CD14-positive monocyte (primary cell): ENCODE measurements around the gene PAK2. TPM values are rescaled to one million over a fixed set of nuclear protein-coding genes. Genes with fewer than 3 reads are reported as not detected.

Experiments
- DNase-seq, 3 donors: peaks; one replicate each; pipeline ENCODE4 v3.0.0-alpha.2; 2011 to 2022
- H2AFZ ChIP-seq: 2 replicates; pipeline ENCODE4 v1.6.0; 2012; ENCODE audit warnings: mild to moderate bottlenecking, low read depth, low read length, inconsistent platforms; ENCODE audit not compliant: insufficient read depth, poor library complexity, severe bottlenecking
- H3K27ac ChIP-seq, 2 donors: 1 replicate in 1 of 2; 2 replicates in 1 of 2; pipeline ENCODE4 v1.5.1; 2012 to 2013; ENCODE audit warnings: low read length in 2 of 2, control low read depth in 1 of 2, inconsistent platforms in 1 of 2, low read depth in 1 of 2, mild to moderate bottlenecking in 1 of 2
- H3K27me3 ChIP-seq, 2 donors: one replicate each; pipeline versions ENCODE4 v1.6.0 to v1.6.1; 2011 to 2013; ENCODE audit warnings: low read length in 2 of 2; ENCODE audit not compliant: control insufficient read depth in 2 of 2, insufficient read depth in 2 of 2
- H3K36me3 ChIP-seq, 2 donors: replicated peaks in 1 of 2; 1 replicate in 1 of 2; 2 replicates in 1 of 2; pipeline versions ENCODE4 v1.5.1 to v1.6.1; 2012 to 2013; ENCODE audit warnings: low read length in 2 of 2, control low read depth in 1 of 2, inconsistent platforms in 1 of 2, mild to moderate bottlenecking in 1 of 2; ENCODE audit not compliant: insufficient read depth in 2 of 2, control insufficient read depth in 1 of 2
- H3K4me1 ChIP-seq, 2 donors: 1 replicate in 1 of 2; 2 replicates in 1 of 2; pipeline versions ENCODE4 v1.5.1 to v1.6.1; 2012 to 2013; ENCODE audit warnings: low read length in 2 of 2, control low read depth in 1 of 2, inconsistent platforms in 1 of 2, mild to moderate bottlenecking in 1 of 2, moderate library complexity in 1 of 2; ENCODE audit not compliant: insufficient read depth in 2 of 2, control insufficient read depth in 1 of 2
- H3K4me2 ChIP-seq: replicated peaks from 2 replicates; pipeline ENCODE3; 2012; ENCODE audit warnings: low read length, moderate library complexity, mild to moderate bottlenecking; ENCODE audit not compliant: poor library complexity, severe bottlenecking; ENCODE audit errors: extremely low read depth
- H3K4me3 ChIP-seq, 3 experiments: fragments of 200-600 bp in 1 of 3; sonication (generic) in 1 of 3; replicated peaks in 1 of 3; 1 replicate in 2 of 3; 2 replicates in 1 of 3; pipeline ENCODE4 v1.5.1; 2011 to 2013; ENCODE audit warnings: low read length in 3 of 3, mild to moderate bottlenecking in 3 of 3, control low read depth in 2 of 3, low read depth in 2 of 3, inconsistent platforms in 1 of 3, moderate library complexity in 1 of 3
- H3K79me2 ChIP-seq: 2 replicates; pipeline ENCODE4 v1.6.0; 2012; ENCODE audit warnings: mild to moderate bottlenecking, control low read depth, inconsistent platforms, low read length, moderate library complexity; ENCODE audit not compliant: insufficient read depth
- H3K9ac ChIP-seq: 2 replicates; pipeline ENCODE4 v1.6.0; 2017; ENCODE audit warnings: low read length, mild to moderate bottlenecking; ENCODE audit not compliant: insufficient read depth, poor library complexity, severe bottlenecking
- H3K9me3 ChIP-seq, 2 donors: replicated peaks in 1 of 2; 1 replicate in 1 of 2; 2 replicates in 1 of 2; pipeline versions ENCODE4 v1.5.1 to v1.6.1; 2012 to 2013; ENCODE audit warnings: low read length in 2 of 2, control low read depth in 1 of 2; ENCODE audit not compliant: control insufficient read depth in 1 of 2, insufficient read depth in 1 of 2
- H4K20me1 ChIP-seq: 2 replicates; pipeline ENCODE4 v1.6.0; 2012; ENCODE audit warnings: mild to moderate bottlenecking, low read length, control low read depth, moderate library complexity; ENCODE audit not compliant: insufficient read depth
- H3K27ac Mint-ChIP-seq, 7 donors: one replicate each; pipeline ENCODE4 v1.8.0; 2020; ENCODE audit warnings: mild to moderate bottlenecking in 7 of 7, mixed read lengths in 7 of 7, moderate library complexity in 6 of 7, inconsistent platforms in 2 of 7
- H3K27me3 Mint-ChIP-seq, 3 donors: one replicate each; pipeline ENCODE4 v1.8.0; 2021 to 2022; ENCODE audit warnings: low read depth in 3 of 3, mild to moderate bottlenecking in 3 of 3, mixed read lengths in 3 of 3, moderate library complexity in 3 of 3, inconsistent platforms in 1 of 3
- H3K36me3 Mint-ChIP-seq, 2 donors: one replicate each; pipeline ENCODE4 v1.8.0; 2020; ENCODE audit warnings: mixed read lengths in 2 of 2, inconsistent platforms in 1 of 2, mild to moderate bottlenecking in 1 of 2
- H3K4me1 Mint-ChIP-seq: one replicate; pipeline ENCODE4 v1.8.0; 2020; ENCODE audit warnings: mild to moderate bottlenecking, mixed read lengths
- H3K4me3 Mint-ChIP-seq, 2 donors: one replicate each; pipeline ENCODE4 v1.8.0; 2020; ENCODE audit warnings: mild to moderate bottlenecking in 2 of 2, mixed read lengths in 2 of 2, moderate library complexity in 1 of 2
- H3K9me3 Mint-ChIP-seq, 7 donors: one replicate each; pipeline ENCODE4 v1.8.0; 2020 to 2022; ENCODE audit warnings: mixed read lengths in 7 of 7, mild to moderate bottlenecking in 6 of 7, moderate library complexity in 6 of 7, inconsistent platforms in 2 of 7
- CTCF ChIP-seq: fragments of 200-600 bp; IDR thresholded peaks from one replicate; pipeline ENCODE4 v1.8.0; 2022; ENCODE audit warnings: antibody characterized with exemption, mild to moderate bottlenecking
- WGBS: methylation state at CpG from one replicate; pipeline ENCODE4 v1.1.5; 2013; ENCODE audit warnings: missing lambda C conversion rate; ENCODE audit not compliant: insufficient coverage; 5-methylcytosine and 5-hydroxymethylcytosine counted together
- intact Hi-C, 2 donors: fragments of 100-400 bp; cut with micrococcal nuclease; formaldehyde crosslinking; loops; one replicate each; pipeline versions ENCODE4 v1.15.0 to v1.15.1; 2023
- polyA plus RNA-seq, 3 donors: library from polyadenylated mRNA; depleted of rRNA in 1 of 3; unstranded in 2 of 3; stranded (reverse) in 1 of 3; fragments of 300-500 nt in 2 of 3; fragments of >200 nt in 1 of 3; fragmentation: Illumina TruSeq in 2 of 3; gene quantifications; 1 replicate in 2 of 3; 2 replicates in 1 of 3; pipeline ENCODE4 v1.2.3, GENCODE V29; 2012 to 2021

Gene PAK2
- polyA plus RNA-seq, 3 donors = 32.4 to 44.2 (median 33.2) TPM

- Histone ChIP-seq H4K20me1 (peaks cover 100% of the 10 kb centered on the region), H3K9me3 (peaks cover 6 to 10% of the 10 kb centered on the region in 2 donors), H3K79me2 (peaks cover 100% of the 10 kb centered on the region), H3K4me3 (no peak overlapping the region), H3K27me3 (no peaks in the 10 kb centered on the region), H3K4me1 (no peaks in the 10 kb centered on the region), H3K27ac (peak overlapping the region in 1 of 2 donors; percentile 21), H3K36me3 (peaks cover 15 to 37% of the 10 kb centered on the region in 2 donors), H3K4me2 (no peak overlapping the region), H3K9ac (no peak overlapping the region), H2AFZ (no peak overlapping the region)
- 83% methylated on average over 1 of the region's 9 CpGs for WGBS
- H3K27me3 Mint-ChIP-seq = peaks cover 0 to 1% (median 0%) of the 10 kb centered on the region in 3 donors
- TF ChIP-seq CTCF = no peak
- peaks cover 27 to 44% of the 10 kb centered on the region in 2 donors for H3K36me3 Mint-ChIP-seq
- H3K4me3 Mint-ChIP-seq = no peak overlapping the region
- no peak for DNase-seq
- H3K9me3 Mint-ChIP-seq = peaks cover 3 to 10% (median 9%) of the 10 kb centered on the region in 7 donors
- H3K4me1 Mint-ChIP-seq = peaks cover 37% of the 10 kb centered on the region
- peak overlapping the region in 1 of 7 donors; percentile 38 for H3K27ac Mint-ChIP-seq
- intact Hi-C loops = no loop called here
These were observed 36.3 kb downstream of the PAK2 start for GRCh38 chr3:196775938-196776337.

- Histone ChIP-seq H3K4me3 (no peak overlapping the region), H3K4me2 (no peak overlapping the region), H3K36me3 (peaks cover 24 to 53% of the 10 kb centered on the region in 2 donors), H3K9ac (no peak overlapping the region), H2AFZ (no peak overlapping the region), H3K4me1 (no peaks in the 10 kb centered on the region), H3K9me3 (peaks cover 6 to 10% of the 10 kb centered on the region in 2 donors), H3K27ac (no peak overlapping the region), H3K79me2 (peaks cover 100% of the 10 kb centered on the region), H3K27me3 (no peaks in the 10 kb centered on the region), H4K20me1 (peaks cover 100% of the 10 kb centered on the region)
- TF ChIP-seq CTCF = no peak
- no peak for DNase-seq
- H3K36me3 Mint-ChIP-seq = peaks cover 30 to 46% of the 10 kb centered on the region in 2 donors
- no peak overlapping the region for H3K4me3 Mint-ChIP-seq
- peaks cover 0 to 1% (median 0%) of the 10 kb centered on the region in 3 donors for H3K27me3 Mint-ChIP-seq
- peaks cover 25% of the 10 kb centered on the region for H3K4me1 Mint-ChIP-seq
- H3K9me3 Mint-ChIP-seq = peaks cover 3 to 10% (median 9%) of the 10 kb centered on the region in 7 donors
- intact Hi-C loops = no loop called here
- 94% methylated on average over 8 of the region's 8 CpGs for WGBS
- H3K27ac Mint-ChIP-seq = peak overlapping the region in 3 of 7 donors; percentile 2 to 75 (median 52)
These were observed 38.2 kb downstream of the PAK2 start for GRCh38 chr3:196777836-196778235.
